Amniotic epithelial cell (primary cell): Measurements from ENCODE around the gene CMTM6.
"Not testable (repeated sequence)": the region's sequence is repeated elsewhere in the genome, so short reads cannot be mapped to it uniquely, and the experiment has no call there.

ENCODE experiments used
- DNase-seq: peaks from one replicate; pipeline ENCODE4 v3.0.0-alpha.2; 2010; ENCODE audit warnings: low read depth

The CMTM6 gene

GRCh38 chr3:32466808-32467207, 35.8 kb downstream of the CMTM6 start:
- DNase-seq = not testable (repeated sequence)

GRCh38 chr3:32464726-32465125, 37.9 kb downstream of the CMTM6 start:
- DNase-seq = not testable (repeated sequence)

- peak; percentile 69 for DNase-seq
Measured at GRCh38 chr3:32463415-32463814, 39.2 kb downstream of the CMTM6 start.

GRCh38 chr3:32462191-32462986, 40.3 kb downstream of the CMTM6 start:
- not testable (repeated sequence) for DNase-seq

GRCh38 chr3:32460817-32461496, 41.7 kb downstream of the CMTM6 start:
- not testable (repeated sequence) for DNase-seq

- no peak for DNase-seq
Measured at GRCh38 chr3:32460031-32460749, 42.5 kb downstream of the CMTM6 start.

GRCh38 chr3:32459450-32459849, 43.2 kb downstream of the CMTM6 start:
- DNase-seq = no peak

GRCh38 chr3:32457971-32458471, 44.6 kb downstream of the CMTM6 start:
- DNase-seq = no peak

- no peak for DNase-seq
Measured at GRCh38 chr3:32456429-32457130, 46.1 kb downstream of the CMTM6 start.

- DNase-seq = no peak
Measured at GRCh38 chr3:32455609-32456428, 46.8 kb downstream of the CMTM6 start.

- no peak for DNase-seq
Measured at GRCh38 chr3:32454731-32455608, 47.7 kb downstream of the CMTM6 start.

- DNase-seq = no peak
Measured at GRCh38 chr3:32454111-32454510, 48.5 kb downstream of the CMTM6 start.

GRCh38 chr3:32453346-32453745, 49.3 kb downstream of the CMTM6 start:
- DNase-seq = peak; percentile 85

GRCh38 chr3:32452009-32452408, 50.6 kb downstream of the CMTM6 start:
- no peak for DNase-seq

GRCh38 chr3:32450992-32451659, 51.5 kb downstream of the CMTM6 start:
- DNase-seq = no peak

- no peak for DNase-seq
Measured at GRCh38 chr3:32450426-32450825, 52.2 kb downstream of the CMTM6 start.

- no peak for DNase-seq
Measured at GRCh38 chr3:32449691-32450090, 53.0 kb downstream of the CMTM6 start.

- DNase-seq = no peak
Measured at GRCh38 chr3:32448686-32449474, 53.8 kb downstream of the CMTM6 start.
